NCI-H774 (cell line): ENCODE results near the gene SLC9A8.

ENCODE experiments used
- DNase-seq: peaks from one replicate; lab custom pipeline; 2025; lab: John Stamatoyannopoulos, UW

Gene SLC9A8

GRCh38 chr20:49878977-49879376, 66.3 kb downstream of the SLC9A8 start:
- no peak for DNase-seq

DNA sequence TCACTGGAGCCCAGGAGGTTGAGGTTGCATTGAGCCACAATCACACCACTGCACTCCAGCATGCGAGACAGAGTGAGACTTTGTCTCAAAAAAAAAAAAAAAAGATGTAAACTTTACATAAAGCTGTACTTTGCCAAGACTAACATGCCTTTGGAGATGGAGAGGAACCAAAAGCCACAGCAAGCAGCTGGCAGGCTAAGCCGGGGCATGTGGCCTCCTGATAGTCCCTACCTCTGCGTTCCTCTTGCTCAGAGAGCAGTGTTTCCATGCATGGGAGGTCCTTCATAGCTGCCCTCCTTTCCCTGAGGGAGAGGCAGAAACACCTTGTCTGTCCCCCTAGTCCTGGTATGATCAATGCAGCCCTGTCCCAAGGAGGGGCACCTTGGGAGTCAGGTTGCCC, 67.5 kb downstream of the SLC9A8 start:
- no peak for DNase-seq

DNA sequence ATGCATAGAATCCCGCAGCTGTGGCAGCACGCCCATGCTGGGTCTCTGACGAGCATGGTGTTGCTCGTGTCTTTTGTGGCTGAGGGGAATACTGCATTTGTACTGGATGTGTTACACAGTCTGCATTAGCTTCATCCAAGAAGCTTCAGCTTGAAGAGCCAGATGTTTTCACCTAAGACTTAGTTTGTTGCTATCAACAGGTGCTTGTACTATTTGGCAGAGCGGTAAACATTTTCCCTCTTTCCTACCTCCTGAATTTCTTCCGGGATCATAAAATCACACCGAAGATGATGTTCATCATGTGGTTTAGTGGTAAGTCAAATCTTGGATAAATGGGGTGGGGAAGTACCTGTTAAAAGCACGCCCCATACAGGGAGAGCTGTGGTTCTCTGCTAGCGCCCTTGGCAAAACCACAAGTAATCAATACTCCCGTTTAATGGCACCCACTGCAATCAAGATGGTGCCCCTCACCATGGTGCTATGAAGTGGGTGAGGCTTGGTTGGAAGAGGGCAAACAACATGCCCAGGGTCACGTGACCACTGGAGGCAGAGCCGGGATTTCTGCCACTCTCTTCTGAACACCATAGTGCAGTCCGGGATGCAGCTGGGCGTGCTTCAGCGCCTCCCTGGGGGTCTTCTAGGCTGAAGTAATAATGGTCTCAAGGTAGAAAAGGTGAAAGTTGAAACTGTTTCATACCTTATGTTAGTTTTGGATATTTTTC, 68.3 kb downstream of the SLC9A8 start:
- no peak for DNase-seq

GRCh38 chr20:49882171-49882970, 69.7 kb downstream of the SLC9A8 start:
- no peak for DNase-seq

GRCh38 chr20:49883246-49883802, 70.7 kb downstream of the SLC9A8 start:
- DNase-seq: no peak

GRCh38 chr20:49885558-49886332, 73.1 kb downstream of the SLC9A8 start:
- DNase-seq: no peak

DNA sequence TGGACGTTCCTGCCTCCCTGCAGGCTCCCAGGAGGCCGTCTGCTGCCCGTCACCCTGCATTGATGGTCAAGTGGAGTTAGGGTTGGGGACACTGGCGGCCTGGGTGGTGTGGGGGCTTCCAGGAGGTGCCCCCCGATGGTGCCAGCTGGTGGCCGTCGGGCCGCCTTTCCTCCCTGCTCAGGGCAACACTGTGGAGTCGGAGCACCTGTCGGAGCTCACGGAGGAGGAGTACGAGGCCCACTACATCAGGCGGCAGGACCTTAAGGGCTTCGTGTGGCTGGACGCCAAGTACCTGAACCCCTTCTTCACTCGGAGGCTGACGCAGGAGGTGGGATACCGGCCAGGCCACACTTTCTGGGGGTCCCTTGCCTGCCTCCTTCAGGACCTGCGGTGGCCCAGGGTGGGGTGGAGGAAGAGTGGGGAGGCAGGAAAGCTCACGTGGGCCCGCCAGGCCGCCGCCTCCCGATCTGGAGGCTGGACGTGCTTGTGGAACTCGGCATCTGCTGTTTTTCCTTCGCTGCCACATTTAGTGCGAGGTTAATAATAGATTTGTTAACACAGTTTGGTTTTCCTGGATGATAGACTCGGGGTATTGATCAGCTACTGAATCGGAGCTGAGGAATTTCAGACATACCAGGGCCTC, 74.1 kb downstream of the SLC9A8 start:
- no peak for DNase-seq

GRCh38 chr20:49887251-49888211, 74.9 kb downstream of the SLC9A8 start:
- DNase-seq: no peak

DNA sequence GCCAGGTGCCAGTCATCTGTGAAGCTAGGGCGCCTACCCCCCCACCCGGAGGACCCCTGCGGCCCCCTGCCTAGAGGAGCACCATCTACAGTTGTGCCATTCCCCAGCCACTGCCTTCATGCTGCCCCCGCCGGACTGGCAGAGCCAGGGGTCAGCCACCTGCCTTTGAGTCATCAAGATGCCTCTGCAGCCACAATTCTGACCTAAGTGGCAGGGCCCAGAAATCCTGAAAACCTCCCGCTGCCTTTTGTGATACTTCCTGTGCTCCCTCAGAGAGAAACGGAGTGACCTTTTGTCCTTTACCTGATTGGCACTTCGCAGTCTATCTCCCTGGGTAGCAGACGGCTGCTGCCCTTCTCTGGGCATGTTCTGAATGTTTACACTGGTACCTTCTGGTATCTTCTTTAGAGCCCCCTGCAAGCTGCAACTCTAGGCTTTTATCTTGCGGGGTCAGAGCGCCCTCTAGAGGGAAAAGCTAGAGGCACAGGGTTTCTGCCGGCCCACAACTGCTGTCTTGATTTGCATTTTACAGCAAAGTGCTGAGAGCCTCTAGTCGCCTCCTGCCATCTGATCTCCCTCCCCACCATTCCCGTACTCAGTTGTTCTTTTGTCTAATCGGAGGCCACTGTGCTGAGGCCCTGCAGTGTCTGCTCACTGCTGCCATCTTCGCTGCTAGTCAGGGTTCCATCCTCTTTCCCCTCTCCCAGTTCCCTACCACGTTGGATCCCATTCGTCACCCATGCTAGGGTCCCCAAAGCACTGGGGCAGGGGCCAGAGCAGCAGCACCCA, 75.8 kb downstream of the SLC9A8 start:
- DNase-seq: no peak

DNA sequence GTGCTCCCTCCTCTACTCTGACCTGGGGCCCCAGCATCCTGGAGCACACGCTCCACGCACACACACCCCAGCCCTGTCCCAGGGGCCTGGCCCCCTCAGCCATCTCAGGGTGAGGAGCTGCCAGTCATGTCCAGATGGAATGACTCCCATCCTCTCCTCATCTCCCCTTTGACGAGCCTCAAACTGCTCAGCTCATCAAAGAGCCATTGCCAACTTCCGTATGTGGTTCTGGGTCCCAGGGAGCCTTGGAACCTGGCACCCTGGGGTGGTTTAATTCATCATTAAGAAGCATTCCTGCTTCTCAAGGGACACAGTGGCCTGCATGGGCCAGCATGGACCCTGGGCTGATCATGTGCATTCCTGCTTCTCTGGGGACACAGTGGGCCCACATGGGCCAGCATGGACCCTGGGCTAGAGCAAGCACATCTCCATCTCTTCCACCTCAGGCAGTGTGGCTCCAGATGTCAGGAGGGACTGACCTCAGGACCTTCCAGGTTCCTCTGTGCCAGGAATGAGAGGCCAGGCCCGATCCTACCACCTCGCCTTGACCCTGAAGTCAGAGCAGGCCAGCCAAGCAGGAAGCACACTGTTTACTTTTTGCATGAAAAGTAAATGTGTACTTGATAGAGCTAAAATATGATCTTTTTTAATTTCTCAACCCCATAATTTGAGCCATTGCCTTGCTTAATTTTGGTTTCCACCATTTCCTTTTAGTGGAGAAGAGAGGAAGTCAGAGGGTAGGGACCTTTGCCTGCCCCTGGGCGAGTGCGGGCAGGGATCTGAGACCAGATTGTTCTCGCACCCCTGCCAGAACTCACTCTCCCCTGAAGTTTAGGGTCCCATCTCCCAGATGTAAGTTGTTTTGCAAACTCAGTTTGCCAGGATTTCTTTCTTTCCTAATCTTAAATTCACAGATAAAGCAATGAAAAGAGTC, 76.6 kb downstream of the SLC9A8 start:
- no peak for DNase-seq

GRCh38 chr20:49889935-49890333, 77.3 kb downstream of the SLC9A8 start:
- no peak for DNase-seq

DNA sequence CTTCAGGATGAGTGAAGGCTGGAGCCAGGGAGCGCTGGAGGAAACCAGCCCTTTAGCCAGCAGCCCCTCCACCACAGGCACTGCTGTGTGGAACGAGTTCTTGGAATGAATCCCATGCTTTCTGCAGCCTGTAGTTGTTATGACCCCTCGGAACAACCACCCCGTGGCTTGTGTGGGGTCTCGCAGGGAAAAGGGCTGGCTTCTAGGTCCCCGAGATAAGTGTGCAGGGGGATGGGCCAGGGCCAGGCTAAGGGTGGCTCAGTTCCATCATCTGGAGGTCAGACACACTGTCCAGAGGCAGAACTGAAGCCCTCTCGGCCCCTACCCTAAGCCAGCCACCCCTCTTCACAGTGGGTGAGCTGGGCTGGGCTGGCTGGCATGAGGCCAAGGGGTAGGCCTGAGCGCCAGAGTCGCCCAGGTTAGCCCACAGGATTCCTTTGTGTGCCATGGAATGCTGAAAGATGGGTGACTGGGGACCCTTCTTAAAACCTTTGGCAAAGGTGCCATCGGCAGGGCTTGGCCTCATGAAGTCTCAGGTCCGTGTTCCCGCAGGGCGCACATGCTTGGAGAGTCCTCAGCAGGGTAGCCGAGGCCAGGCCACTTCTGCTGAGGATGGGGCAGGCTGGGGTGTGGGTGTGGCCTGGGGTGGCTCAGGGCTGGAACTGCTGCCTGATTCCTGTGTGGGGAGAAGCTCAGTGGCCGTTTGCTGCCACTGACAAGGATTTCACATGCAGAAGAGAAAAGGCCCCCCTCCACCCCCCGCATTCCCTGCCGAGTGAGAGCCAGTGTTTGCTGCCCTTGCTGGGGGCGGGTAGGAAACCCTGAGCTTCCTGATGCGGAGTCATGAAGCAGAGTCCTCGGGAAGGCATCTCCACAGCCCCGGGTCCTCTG, 78.1 kb downstream of the SLC9A8 start:
- no peak for DNase-seq

DNA sequence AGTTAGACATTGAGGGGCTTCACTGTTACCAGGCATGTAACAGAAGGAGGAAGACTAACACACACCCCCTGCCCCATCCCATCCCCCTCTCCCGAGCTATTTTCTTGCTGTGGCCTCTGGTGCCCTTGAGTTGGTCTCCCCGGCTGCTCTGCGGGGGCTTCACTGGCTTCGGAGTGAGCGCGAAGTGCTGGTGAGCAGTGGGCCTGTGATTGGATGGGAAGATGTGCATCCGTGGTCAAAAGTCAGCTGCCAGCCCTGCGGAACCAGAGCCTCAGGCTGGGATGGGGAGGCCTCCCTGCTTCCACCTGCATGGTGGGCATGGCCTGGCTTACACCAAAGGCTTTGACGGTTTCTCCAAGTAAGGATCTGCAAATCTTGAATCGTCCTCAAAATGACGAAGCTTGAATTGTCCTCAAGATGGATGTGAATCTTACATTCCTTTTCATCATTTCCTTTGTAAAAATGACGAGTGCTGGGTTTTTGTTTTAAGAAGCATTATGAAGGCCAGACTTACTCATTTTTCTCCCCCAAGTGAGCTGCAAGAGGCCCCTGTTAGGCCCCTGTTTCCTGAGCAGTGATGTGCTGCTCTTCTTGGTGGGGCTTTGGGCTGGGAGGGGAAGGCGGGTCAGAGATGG, 79.0 kb downstream of the SLC9A8 start:
- DNase-seq: no peak

GRCh38 chr20:49892260-49892659, 79.6 kb downstream of the SLC9A8 start:
- no peak for DNase-seq

GRCh38 chr20:49892817-49893216, 80.2 kb downstream of the SLC9A8 start:
- no peak for DNase-seq

- no peak for DNase-seq
Observed at GRCh38 chr20:49893242-49894072, 80.8 kb downstream of the SLC9A8 start.
